Body of pancreas (tissue), 4 donors: Measurements from ENCODE around the gene STAG2. TPM values are rescaled to one million over a fixed set of nuclear protein-coding genes. Genes with fewer than 3 reads are reported as not detected.
"Not testable (repeated sequence)": the region's sequence is repeated elsewhere in the genome, so short reads cannot be mapped to it uniquely, and the experiment has no call there.

Experiments used
- ATAC-seq: fragments of 150-250 bp; one replicate; pipeline ENCODE4 v1.9.1; 2016
- DNase-seq, 4 donors: peaks; one replicate each; pipeline ENCODE4 v3.0.0-alpha.2; 2019
- H3K27ac ChIP-seq, 4 donors: fragments of 200-600 bp; sonication (generic); 1 replicate in 3 of 4; 2 replicates in 1 of 4; pipeline versions ENCODE4 v1.5.1 to v1.6.1; 2016 to 2019; ENCODE audit warnings: mild to moderate bottlenecking in 1 of 4, mixed read lengths in 1 of 4, moderate library complexity in 1 of 4
- H3K27me3 ChIP-seq, 2 donors: fragments of 200-600 bp; sonication (generic); one replicate each; pipeline ENCODE4 v1.6.0; 2016; ENCODE audit warnings: mild to moderate bottlenecking in 1 of 2
- H3K36me3 ChIP-seq, 2 donors: fragments of 200-600 bp; sonication (generic); replicated peaks in 1 of 2; 2 replicates each; pipeline ENCODE4 v1.5.1; 2016; ENCODE audit warnings: low read depth in 2 of 2; ENCODE audit not compliant: insufficient read depth in 1 of 2
- H3K4me1 ChIP-seq: fragments of 200-600 bp; sonication (generic); one replicate; pipeline ENCODE4 v1.6.0; 2016
- H3K4me3 ChIP-seq, 2 donors: fragments of 200-600 bp; sonication (generic); 1 replicate in 1 of 2; 2 replicates in 1 of 2; pipeline ENCODE4 v1.5.1; 2016 to 2019
- H3K9me3 ChIP-seq, 3 donors: fragments of 200-600 bp; sonication (generic); 1 replicate in 2 of 3; 2 replicates in 1 of 3; pipeline ENCODE4 v1.5.1; 2016
- POLR2A ChIP-seq, 3 donors: fragments of 450-650 bp; IDR thresholded peaks; one replicate each; pipeline ENCODE4 v1.6.1; 2016; ENCODE audit warnings: antibody characterized with exemption in 3 of 3, mild to moderate bottlenecking in 2 of 3
- WGBS, 2 donors: methylation state at CpG; one replicate each; pipeline ENCODE4 v1.1.5; 2017; 5-methylcytosine and 5-hydroxymethylcytosine counted together
- intact Hi-C: fragments of 100-400 bp; cut with DNase I; formaldehyde crosslinking; loops from one replicate; pipeline ENCODE4 v1.15.1; 2023
- total RNA-seq, 2 donors: library from RNA; depleted of rRNA; stranded (reverse); fragments of >200 nt; gene quantifications; one replicate each; pipeline ENCODE4 v1.1.0, GENCODE V29; 2016
- TF ChIP-seq, protein P1 (sequence below), 7 experiments: fragments of 450-650 bp in 4 of 7; fragments of 200-600 bp in 3 of 7; sonication (generic) in 3 of 7; IDR thresholded peaks; one replicate each; pipeline ENCODE4 v1.5.1; 2016 to 2019; ENCODE audit warnings: antibody characterized with exemption in 7 of 7

The STAG2 gene
- total RNA-seq, 2 donors from 2014 or later = 26.4 to 39.2 TPM

DNA sequence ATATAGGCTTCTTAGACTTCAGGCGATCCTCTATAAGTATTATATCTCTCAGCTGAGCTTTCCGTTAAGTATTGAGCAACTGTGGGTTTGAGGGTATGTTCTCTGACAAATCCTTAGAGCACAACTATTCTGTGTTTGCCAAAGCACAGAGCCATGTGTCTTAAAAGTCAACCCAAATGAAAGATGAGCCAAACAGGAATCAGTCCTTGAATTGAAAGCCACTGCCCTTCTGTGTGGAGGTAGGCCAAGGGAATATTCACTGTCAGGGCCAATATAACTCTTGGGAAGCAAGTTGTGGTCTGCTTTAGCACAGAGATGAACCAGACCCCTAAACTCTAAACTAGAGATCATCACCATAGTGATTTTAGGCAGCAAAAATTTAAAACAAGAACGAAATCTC is 164.0 kb downstream of the STAG2 start:
- TF ChIP-seq POLR2A (IDR thresholded peaks at IDR 0.05) = no peak
- TF ChIP-seq, protein P1, sequence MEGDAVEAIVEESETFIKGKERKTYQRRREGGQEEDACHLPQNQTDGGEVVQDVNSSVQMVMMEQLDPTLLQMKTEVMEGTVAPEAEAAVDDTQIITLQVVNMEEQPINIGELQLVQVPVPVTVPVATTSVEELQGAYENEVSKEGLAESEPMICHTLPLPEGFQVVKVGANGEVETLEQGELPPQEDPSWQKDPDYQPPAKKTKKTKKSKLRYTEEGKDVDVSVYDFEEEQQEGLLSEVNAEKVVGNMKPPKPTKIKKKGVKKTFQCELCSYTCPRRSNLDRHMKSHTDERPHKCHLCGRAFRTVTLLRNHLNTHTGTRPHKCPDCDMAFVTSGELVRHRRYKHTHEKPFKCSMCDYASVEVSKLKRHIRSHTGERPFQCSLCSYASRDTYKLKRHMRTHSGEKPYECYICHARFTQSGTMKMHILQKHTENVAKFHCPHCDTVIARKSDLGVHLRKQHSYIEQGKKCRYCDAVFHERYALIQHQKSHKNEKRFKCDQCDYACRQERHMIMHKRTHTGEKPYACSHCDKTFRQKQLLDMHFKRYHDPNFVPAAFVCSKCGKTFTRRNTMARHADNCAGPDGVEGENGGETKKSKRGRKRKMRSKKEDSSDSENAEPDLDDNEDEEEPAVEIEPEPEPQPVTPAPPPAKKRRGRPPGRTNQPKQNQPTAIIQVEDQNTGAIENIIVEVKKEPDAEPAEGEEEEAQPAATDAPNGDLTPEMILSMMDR (IDR thresholded peaks at IDR 0.05) = no peak
- no peaks in the 10 kb centered on the region for H3K36me3 ChIP-seq
- DNase-seq = no peak
- no peak overlapping the region for H3K27ac ChIP-seq
- H3K27me3 ChIP-seq = no peaks in the 10 kb centered on the region
- no peaks in the 10 kb centered on the region for H3K9me3 ChIP-seq
- H3K4me3 ChIP-seq = no peak overlapping the region
- no peaks in the 10 kb centered on the region for H3K4me1 ChIP-seq
- 82 to 93% methylated on average over 3 of the region's 3 CpGs for WGBS, 2 donors
- ATAC-seq = no peak
- intact Hi-C loops = no loop called here

DNA sequence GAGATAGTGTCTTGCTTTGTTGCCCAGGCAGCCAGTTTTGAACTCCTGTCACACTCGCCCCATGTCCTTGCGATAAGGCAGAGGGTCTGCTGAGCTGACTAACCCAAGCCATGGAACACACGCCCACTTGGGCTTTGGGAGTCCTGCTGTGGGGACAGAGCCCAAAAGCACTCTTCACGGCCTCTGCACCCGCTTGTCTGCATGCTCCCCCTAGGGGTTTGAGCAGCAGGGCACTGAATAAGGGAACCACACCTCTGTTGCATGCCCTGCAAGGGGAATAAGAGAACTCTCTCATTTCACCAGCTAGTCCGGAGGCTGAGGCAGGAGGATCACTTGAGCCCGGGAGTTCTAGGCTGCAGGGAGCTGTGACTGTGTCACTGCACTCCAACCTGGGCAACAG is 166.0 kb downstream of the STAG2 start:
- no peak overlapping the region for H3K4me3 ChIP-seq
- ATAC-seq = no peak

DNA sequence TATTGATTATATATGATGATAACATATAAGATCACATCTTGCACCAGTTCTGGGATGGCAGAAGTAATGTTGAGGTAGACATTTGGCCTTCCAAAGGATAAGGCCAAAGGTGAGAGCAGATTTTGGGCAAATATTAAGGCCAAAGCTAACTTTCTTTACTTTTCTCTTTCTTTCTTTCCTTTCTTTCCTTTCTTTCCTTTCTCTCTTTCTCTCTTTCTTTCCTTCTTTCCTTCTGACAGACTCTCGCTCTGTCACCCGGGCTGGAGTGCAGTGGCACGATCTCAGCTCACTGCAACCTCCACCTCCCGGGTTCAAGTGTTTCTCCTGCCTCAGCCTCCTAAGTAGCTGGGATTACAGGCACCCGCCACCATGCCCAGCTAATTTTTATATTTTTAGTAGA is 170.9 kb downstream of the STAG2 start:
- H3K4me3 ChIP-seq, DNase-seq, H3K4me1 ChIP-seq, ATAC-seq, H3K36me3 ChIP-seq, intact Hi-C loops, H3K27me3 ChIP-seq, H3K27ac ChIP-seq, H3K9me3 ChIP-seq: not testable (repeated sequence)
- 87 to 94% methylated on average over 5 of the region's 5 CpGs for WGBS, 2 donors

More for the DNA sequence above, 166.0 kb downstream of the STAG2 start:
- Histone ChIP-seq H3K27me3 (no peaks in the 10 kb centered on the region), H3K36me3 (no peaks in the 10 kb centered on the region), H3K27ac (no peak overlapping the region), H3K9me3 (no peaks in the 10 kb centered on the region), H3K4me1 (no peaks in the 10 kb centered on the region)
- TF ChIP-seq, protein P1 (IDR thresholded peaks at IDR 0.05) = no peak
- TF ChIP-seq POLR2A (IDR thresholded peaks at IDR 0.05) = no peak
- no peak for DNase-seq
- intact Hi-C loops = no loop called here
- WGBS, 2 donors = 82% methylated on average over 5 of the region's 7 CpGs; no CpG with 5 or more reads in 1 of the 2 donors

GRCh38 chrX:124145749-124146148 is 184.2 kb downstream of the STAG2 start:
- Histone ChIP-seq H3K27me3 (no peaks in the 10 kb centered on the region), H3K27ac (no peak overlapping the region), H3K4me3 (no peak overlapping the region), H3K4me1 (no peaks in the 10 kb centered on the region), H3K9me3 (no peaks in the 10 kb centered on the region), H3K36me3 (no peaks in the 10 kb centered on the region)
- no peak for ATAC-seq
- intact Hi-C loops = no loop called here
- WGBS, 2 donors = 89 to 92% methylated on average over 8 of the region's 8 CpGs
- no peak for TF ChIP-seq POLR2A (IDR thresholded peaks at IDR 0.05)
- TF ChIP-seq, protein P1 (IDR thresholded peaks at IDR 0.05) = no peak
- DNase-seq = no peak

- TF ChIP-seq POLR2A (IDR thresholded peaks at IDR 0.05) = no peak
- TF ChIP-seq, protein P1 (IDR thresholded peaks at IDR 0.05) = no peak
- no peak overlapping the region for H3K27ac ChIP-seq
These were observed 189.7 kb downstream of the STAG2 start for GRCh38 chrX:124151195-124151594.

More at GRCh38 chrX:124151195-124151594, 189.7 kb downstream of the STAG2 start:
- H3K9me3 ChIP-seq = no peaks in the 10 kb centered on the region
- H3K27me3 ChIP-seq = no peaks in the 10 kb centered on the region
- intact Hi-C loops = no loop called here
- H3K36me3 ChIP-seq = no peaks in the 10 kb centered on the region
- DNase-seq (no peak), ATAC-seq (no peak)
- H3K4me1 ChIP-seq = no peaks in the 10 kb centered on the region
- H3K4me3 ChIP-seq = no peak overlapping the region

Other genes starting within 250 kb of the STAG2 start
- gene THOC2, start 228.7 kb upstream of the STAG2 start, total RNA-seq = 10 to 100 TPM; 53.7 to 77.5 TPM
- 10 to 100 TPM; 20.4 to 22.1 TPM for gene XIAP, start 101.7 kb upstream of the STAG2 start, total RNA-seq